Left kidney (tissue), 8 donors: Measurements from ENCODE around the gene CPA1. TPM values are rescaled to one million over a fixed set of nuclear protein-coding genes. Genes with fewer than 3 reads are reported as not detected.

Experiments used
- DNase-seq: peaks from one replicate; pipeline ENCODE4 v3.0.0-alpha.2; 2013
- long read RNA-seq, 8 donors: transcript quantifications; one replicate each; lab custom pipeline, GENCODE V29; 2026
- polyA plus RNA-seq: library from polyadenylated mRNA; unstranded; fragments of 120-200 nt; gene quantifications from one replicate; pipeline ENCODE4 v1.2.1, GENCODE V29; 2013; ENCODE audit not compliant: insufficient read length

The CPA1 gene
- polyA plus RNA-seq, result 1.9 TPM
- long read RNA-seq, donor 1, result 0 reads
- long read RNA-seq, donor 2, result 0 reads
- long read RNA-seq, donor 3, result 0 reads
- long read RNA-seq, donor 4, result 0 reads
- long read RNA-seq, donor 5, partial matches to known transcripts, result 8 of 8 reads
- long read RNA-seq, donor 5, other reads (novel, unspliced or antisense), result 0 of 8 reads
- long read RNA-seq, donor 6, result 0 reads
- long read RNA-seq, donor 7, result 0 reads
- long read RNA-seq, donor 8, result 0 reads

- DNase-seq, result no peak
These were observed at the start of gene CPA1 for GRCh38 chr7:130379921-130380860. Gene CPA1, plus strand, starts transcription at chr7:130380494. Its CDS starts 27 bp downstream, at chr7:130380521.

- no peak for DNase-seq
These were observed 47.8 kb upstream of the CPA1 start for GRCh38 chr7:130332259-130333053.

- DNase-seq, result no peak
These were observed 46.5 kb upstream of the CPA1 start for GRCh38 chr7:130333832-130334231.

- DNase-seq, result no peak
These were observed 46.0 kb upstream of the CPA1 start for GRCh38 chr7:130334274-130334673.

GRCh38 chr7:130337410-130337971, 42.8 kb upstream of the CPA1 start:
- DNase-seq, result no peak

GRCh38 chr7:130338233-130338632, 42.1 kb upstream of the CPA1 start:
- no peak for DNase-seq

GRCh38 chr7:130341882-130342281, 38.4 kb upstream of the CPA1 start:
- no peak for DNase-seq

- DNase-seq, result no peak
These were observed 37.5 kb upstream of the CPA1 start for GRCh38 chr7:130342701-130343380.

GRCh38 chr7:130344271-130344866, 35.9 kb upstream of the CPA1 start, which contains the start of gene CPA5:
Gene CPA5, plus strand, starts transcription at chr7:130344816. Its CDS starts 1,670 bp downstream, at chr7:130346486.
- DNase-seq, result no peak

- DNase-seq, result no peak
These were observed 35.2 kb upstream of the CPA1 start for GRCh38 chr7:130345136-130345535.

GRCh38 chr7:130345725-130346124, 34.6 kb upstream of the CPA1 start:
- no peak for DNase-seq

- DNase-seq, result no peak
These were observed 34.0 kb upstream of the CPA1 start for GRCh38 chr7:130346177-130346905.

GRCh38 chr7:130346941-130347340, 33.4 kb upstream of the CPA1 start:
- DNase-seq, result no peak

- no peak for DNase-seq
These were observed 30.1 kb upstream of the CPA1 start for GRCh38 chr7:130349911-130350782.

- DNase-seq, result no peak
These were observed 29.1 kb upstream of the CPA1 start for GRCh38 chr7:130350945-130351790.

- DNase-seq, result no peak
These were observed 28.6 kb upstream of the CPA1 start for GRCh38 chr7:130351791-130352090.

GRCh38 chr7:130352194-130353074, 27.9 kb upstream of the CPA1 start:
- DNase-seq, result no peak
